HepG2 (cell line): ENCODE data around the gene DNALI1. TPM values are rescaled to one million over a fixed set of nuclear protein-coding genes. Genes with fewer than 3 reads are reported as not detected.

Experiments
- ARNT2 ChIP-seq: sonication (generic); formaldehyde crosslinking; IDR thresholded peaks from 2 replicates; pipeline ENCODE4 v1.8.0; 2022; ENCODE audit warnings: mild to moderate bottlenecking, low read depth, missing genetic modification reagents, moderate library complexity
- GZF1 ChIP-seq: sonication (generic); formaldehyde crosslinking; IDR thresholded peaks from 2 replicates; pipeline ENCODE4 v1.5.1; 2020; ENCODE audit warnings: mild to moderate bottlenecking, missing genetic modification reagents
- HDAC1 ChIP-seq: sonication (generic); formaldehyde crosslinking; IDR thresholded peaks from 2 replicates; pipeline ENCODE4 v1.5.1; 2020; ENCODE audit warnings: mild to moderate bottlenecking, missing genetic modification reagents
- KDM2A ChIP-seq: sonication (generic); formaldehyde crosslinking; IDR thresholded peaks from 2 replicates; pipeline ENCODE4 v1.4.0; 2020; ENCODE audit warnings: low read depth, missing genetic modification reagents, borderline replicate concordance
- KLF13 ChIP-seq: sonication (generic); formaldehyde crosslinking; IDR thresholded peaks from 2 replicates; pipeline ENCODE4 v1.4.0; 2020; ENCODE audit warnings: mild to moderate bottlenecking, missing genetic modification reagents
- SKI ChIP-seq: fragments of 450-650 bp; IDR thresholded peaks from one replicate; pipeline ENCODE4 v1.6.1; 2018; ENCODE audit warnings: mild to moderate bottlenecking; ENCODE audit not compliant: partially characterized antibody
- SUZ12 ChIP-seq: fragments of 150-350 bp; IDR thresholded peaks from 2 replicates; pipeline ENCODE4 v1.6.1; 2014; ENCODE audit warnings: low read depth, low read length
- ZFYVE20 ChIP-seq: sonication (generic); formaldehyde crosslinking; IDR thresholded peaks from 2 replicates; pipeline ENCODE4 v1.8.0; 2023; ENCODE audit warnings: low read depth, mild to moderate bottlenecking, moderate library complexity, missing genetic modification reagents, borderline replicate concordance
- ZNF530 ChIP-seq: sonication (generic); formaldehyde crosslinking; IDR thresholded peaks from 2 replicates; pipeline ENCODE4 v1.5.0; 2020; ENCODE audit warnings: low read depth, mild to moderate bottlenecking, missing genetic modification reagents
- ZNF598 ChIP-seq: sonication (generic); formaldehyde crosslinking; IDR thresholded peaks from 2 replicates; pipeline ENCODE4 v1.5.1; 2020; ENCODE audit warnings: mild to moderate bottlenecking, missing genetic modification reagents, borderline replicate concordance
- ZNF652 ChIP-seq: IDR thresholded peaks from 2 replicates; pipeline ENCODE4 v1.6.1; 2016; ENCODE audit warnings: low read depth, borderline replicate concordance
- ZNF746 ChIP-seq: sonication (generic); formaldehyde crosslinking; IDR thresholded peaks from 2 replicates; pipeline ENCODE4 v1.8.0; 2022; ENCODE audit warnings: mild to moderate bottlenecking, missing genetic modification reagents
- polyA plus RNA-seq, 8 experiments: library from polyadenylated mRNA; depleted of rRNA in 3 of 8; stranded (reverse) in 7 of 8; unstranded in 1 of 8; fragments of >200 nt; fragmentation: Illumina TruSeq in 4 of 8; extraction: Trizol in 4 of 8; gene quantifications; 2 replicates each; pipeline versions ENCODE4 v1.2.1 to v1.2.3, GENCODE V29; 2011 to 2016; ENCODE audit warnings: low read depth in 4 of 8, missing spikeins in 1 of 8, mixed read lengths in 1 of 8; ENCODE audit not compliant: insufficient read depth in 1 of 8
- total RNA-seq, 5 experiments: library from RNA; depleted of rRNA; stranded (reverse); fragments of >200 nt; fragmentation: Illumina TruSeq; extraction: Trizol; gene quantifications; 2 replicates each; pipeline ENCODE4 v1.2.3, GENCODE V29; 2016; ENCODE audit warnings: low read depth in 1 of 5
- TF ChIP-seq, protein P1 (sequence below): sonication (generic); formaldehyde crosslinking; IDR thresholded peaks from 2 replicates; pipeline ENCODE4 v1.9.0; 2021; ENCODE audit warnings: missing genetic modification reagents, borderline replicate concordance
- TF ChIP-seq, protein P2 (sequence below): sonication (generic); formaldehyde crosslinking; IDR thresholded peaks from 2 replicates; pipeline ENCODE4 v1.5.1; 2020; ENCODE audit warnings: mild to moderate bottlenecking, missing genetic modification reagents
- TF ChIP-seq, protein P3 (sequence below): sonication (generic); formaldehyde crosslinking; IDR thresholded peaks from 2 replicates; pipeline ENCODE4 v1.5.0; 2020; ENCODE audit warnings: mild to moderate bottlenecking, missing genetic modification reagents, borderline replicate concordance

The DNALI1 gene
- total and polyA plus RNA-seq, 2 of the 13 experiments (the other 11 are each of a cell fraction or from before 2014, with no cell fraction given): 0.42 to 0.70 TPM

DNA sequence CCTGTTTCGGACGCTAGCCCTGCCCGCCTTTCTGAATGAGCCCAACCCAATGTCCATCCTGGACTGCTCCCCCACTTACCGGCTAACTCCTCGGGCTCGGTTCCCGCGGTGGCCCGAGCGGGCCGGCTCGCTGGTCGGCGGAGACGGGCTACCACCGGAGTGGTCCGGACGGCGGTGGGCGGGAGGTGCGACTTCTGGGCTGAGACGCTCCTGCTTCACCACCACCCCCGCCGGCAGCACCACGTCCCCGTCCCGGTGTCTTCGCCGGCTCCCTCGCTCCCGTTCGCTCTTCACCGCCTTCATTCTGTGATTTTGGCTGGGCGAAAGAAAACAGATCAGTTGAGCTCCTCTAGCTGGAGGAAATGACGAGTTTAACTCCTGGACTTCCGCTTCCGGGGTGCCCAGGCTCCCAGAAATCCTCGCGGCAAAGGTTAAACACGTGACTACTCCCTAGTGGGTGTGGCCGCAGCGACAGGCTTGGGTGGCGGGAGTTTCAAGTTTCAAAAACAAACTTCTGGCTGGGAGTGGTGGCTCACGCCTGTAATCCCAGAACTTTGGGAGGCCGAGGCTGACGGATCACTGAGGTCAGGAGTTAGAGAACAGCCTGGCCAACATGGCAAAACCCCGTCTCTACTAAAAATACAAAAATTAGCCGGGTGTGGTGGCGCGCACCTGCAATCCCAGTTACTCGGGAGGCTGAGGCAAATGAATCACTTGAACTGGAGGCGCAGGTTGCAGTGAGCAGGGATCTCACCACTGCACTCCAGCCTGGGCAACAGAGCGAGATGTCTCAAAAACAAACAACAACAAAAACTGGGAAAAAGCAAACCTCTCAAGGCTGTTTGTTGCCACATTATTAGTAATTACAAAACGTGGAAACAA is 2.6 kb upstream of the DNALI1 start, which contains the start of gene SNIP1 (continued):
- TF ChIP-seq ZNF652 (CRISPR knock-in tag) (no peak), ZNF598 (peak; percentile 82; the same call in 1 of the 2 replicates), SUZ12 (peak; percentile 62), HDAC1 (CRISPR knock-in tag) (peak; percentile 96), KLF13 (no peak), GZF1 (CRISPR knock-in tag) (no peak), ZNF530 (CRISPR knock-in tag) (no peak), ZFYVE20 (CRISPR knock-in tag) (no peak), ARNT2 (CRISPR knock-in tag) (peak; percentile 46; the same call in 1 of the 2 replicates), KDM2A (CRISPR knock-in tag) (peak; percentile 64; the same call in 1 of the 2 replicates), SKI (no peak), ZNF746 (0 out of 2 replicates have a peak, but pooled peaks have one; percentile 32)
- TF ChIP-seq, protein P1, sequence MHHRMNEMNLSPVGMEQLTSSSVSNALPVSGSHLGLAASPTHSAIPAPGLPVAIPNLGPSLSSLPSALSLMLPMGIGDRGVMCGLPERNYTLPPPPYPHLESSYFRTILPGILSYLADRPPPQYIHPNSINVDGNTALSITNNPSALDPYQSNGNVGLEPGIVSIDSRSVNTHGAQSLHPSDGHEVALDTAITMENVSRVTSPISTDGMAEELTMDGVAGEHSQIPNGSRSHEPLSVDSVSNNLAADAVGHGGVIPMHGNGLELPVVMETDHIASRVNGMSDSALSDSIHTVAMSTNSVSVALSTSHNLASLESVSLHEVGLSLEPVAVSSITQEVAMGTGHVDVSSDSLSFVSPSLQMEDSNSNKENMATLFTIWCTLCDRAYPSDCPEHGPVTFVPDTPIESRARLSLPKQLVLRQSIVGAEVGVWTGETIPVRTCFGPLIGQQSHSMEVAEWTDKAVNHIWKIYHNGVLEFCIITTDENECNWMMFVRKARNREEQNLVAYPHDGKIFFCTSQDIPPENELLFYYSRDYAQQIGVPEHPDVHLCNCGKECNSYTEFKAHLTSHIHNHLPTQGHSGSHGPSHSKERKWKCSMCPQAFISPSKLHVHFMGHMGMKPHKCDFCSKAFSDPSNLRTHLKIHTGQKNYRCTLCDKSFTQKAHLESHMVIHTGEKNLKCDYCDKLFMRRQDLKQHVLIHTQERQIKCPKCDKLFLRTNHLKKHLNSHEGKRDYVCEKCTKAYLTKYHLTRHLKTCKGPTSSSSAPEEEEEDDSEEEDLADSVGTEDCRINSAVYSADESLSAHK (CRISPR knock-in tag): no peak
- TF ChIP-seq, protein P2, sequence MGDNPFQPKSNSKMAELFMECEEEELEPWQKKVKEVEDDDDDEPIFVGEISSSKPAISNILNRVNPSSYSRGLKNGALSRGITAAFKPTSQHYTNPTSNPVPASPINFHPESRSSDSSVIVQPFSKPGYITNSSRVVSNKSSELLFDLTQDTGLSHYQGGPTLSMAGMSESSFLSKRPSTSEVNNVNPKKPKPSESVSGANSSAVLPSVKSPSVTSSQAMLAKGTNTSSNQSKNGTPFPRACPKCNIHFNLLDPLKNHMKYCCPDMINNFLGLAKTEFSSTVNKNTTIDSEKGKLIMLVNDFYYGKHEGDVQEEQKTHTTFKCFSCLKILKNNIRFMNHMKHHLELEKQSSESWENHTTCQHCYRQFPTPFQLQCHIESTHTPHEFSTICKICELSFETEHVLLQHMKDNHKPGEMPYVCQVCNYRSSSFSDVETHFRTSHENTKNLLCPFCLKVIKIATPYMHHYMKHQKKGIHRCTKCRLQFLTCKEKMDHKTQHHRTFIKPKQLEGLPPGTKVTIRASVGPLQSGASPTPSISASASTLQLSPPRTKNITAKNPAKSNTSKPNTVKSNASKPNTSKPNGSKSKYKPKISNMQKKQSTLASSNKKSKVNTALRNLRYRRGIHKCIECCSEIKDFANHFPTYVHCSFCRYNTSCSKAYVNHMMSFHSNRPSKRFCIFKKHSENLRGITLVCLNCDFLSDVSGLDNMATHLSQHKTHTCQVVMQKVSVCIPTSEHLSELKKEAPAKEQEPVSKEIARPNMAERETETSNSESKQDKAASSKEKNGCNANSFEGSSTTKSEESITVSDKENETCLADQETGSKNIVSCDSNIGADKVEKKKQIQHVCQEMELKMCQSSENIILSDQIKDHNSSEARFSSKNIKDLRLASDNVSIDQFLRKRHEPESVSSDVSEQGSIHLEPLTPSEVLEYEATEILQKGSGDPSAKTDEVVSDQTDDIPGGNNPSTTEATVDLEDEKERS (CRISPR knock-in tag): peak; percentile 82; the same call in 1 of the 2 replicates
- TF ChIP-seq, protein P3, sequence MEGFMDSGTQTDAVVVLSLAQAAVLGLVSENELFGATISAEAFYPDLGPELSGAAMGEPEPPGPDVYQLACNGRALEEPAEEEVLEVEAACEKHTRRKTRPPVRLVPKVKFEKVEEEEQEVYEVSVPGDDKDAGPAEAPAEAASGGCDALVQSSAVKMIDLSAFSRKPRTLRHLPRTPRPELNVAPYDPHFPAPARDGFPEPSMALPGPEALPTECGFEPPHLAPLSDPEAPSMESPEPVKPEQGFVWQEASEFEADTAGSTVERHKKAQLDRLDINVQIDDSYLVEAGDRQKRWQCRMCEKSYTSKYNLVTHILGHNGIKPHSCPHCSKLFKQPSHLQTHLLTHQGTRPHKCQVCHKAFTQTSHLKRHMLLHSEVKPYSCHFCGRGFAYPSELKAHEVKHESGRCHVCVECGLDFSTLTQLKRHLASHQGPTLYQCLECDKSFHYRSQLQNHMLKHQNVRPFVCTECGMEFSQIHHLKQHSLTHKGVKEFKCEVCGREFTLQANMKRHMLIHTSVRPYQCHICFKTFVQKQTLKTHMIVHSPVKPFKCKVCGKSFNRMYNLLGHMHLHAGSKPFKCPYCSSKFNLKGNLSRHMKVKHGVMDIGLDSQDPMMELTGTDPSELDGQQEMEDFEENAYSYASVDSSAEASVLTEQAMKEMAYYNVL (CRISPR knock-in tag): peak; percentile 83; the same call in 1 of the 2 replicates
